Ectodermal cell (in vitro differentiated cells): ENCODE data around the gene NNT.
"Not testable (repeated sequence)": the region's sequence is repeated elsewhere in the genome, so short reads cannot be mapped to it uniquely, and the experiment has no call there.

Experiments used
- H3K27ac ChIP-seq: 2 replicates; pipeline ENCODE4 v1.7.0; 2013; ENCODE audit warnings: mild to moderate bottlenecking, low read depth, low read length; ENCODE audit not compliant: insufficient read depth, poor library complexity, severe bottlenecking
- H3K27me3 ChIP-seq: 2 replicates; pipeline ENCODE4 v1.7.0; 2013; ENCODE audit warnings: mild to moderate bottlenecking, low read length; ENCODE audit not compliant: insufficient read depth, control insufficient read depth, poor library complexity, severe bottlenecking
- H3K36me3 ChIP-seq: one replicate; pipeline ENCODE4 v1.7.0; 2013; ENCODE audit warnings: low read length; ENCODE audit not compliant: control insufficient read depth, insufficient read depth
- H3K4me1 ChIP-seq: one replicate; pipeline ENCODE4 v1.7.0; 2013; ENCODE audit warnings: low read length; ENCODE audit not compliant: control insufficient read depth, insufficient read depth
- H3K4me3 ChIP-seq: 2 replicates; pipeline ENCODE4 v1.7.0; 2013; ENCODE audit warnings: low read depth, low read length, control low read depth; ENCODE audit not compliant: insufficient read depth
- H3K9me3 ChIP-seq: 2 replicates; pipeline ENCODE4 v1.7.0; 2013; ENCODE audit warnings: mild to moderate bottlenecking, low read length, moderate library complexity; ENCODE audit not compliant: control insufficient read depth
- WGBS, 2 experiments: methylation state at CpG; one replicate each; pipeline ENCODE4 v1.1.7; 2013; ENCODE audit warnings: missing lambda C conversion rate in 2 of 2; 5-methylcytosine and 5-hydroxymethylcytosine counted together

The NNT gene

GRCh38 chr5:43564289-43564850, 38.6 kb upstream of the NNT start:
- Histone ChIP-seq H3K9me3 (no peaks in the 10 kb centered on the region), H3K4me3 (no peak overlapping the region)

GRCh38 chr5:43565043-43565442, 37.9 kb upstream of the NNT start:
- no peak overlapping the region for H3K4me3 ChIP-seq
- H3K36me3 ChIP-seq: no peaks in the 10 kb centered on the region
- H3K27ac ChIP-seq: no peak overlapping the region
- 91 to 96% methylated on average over 5 of the region's 5 CpGs for WGBS, 2 experiments
- H3K4me1 ChIP-seq: no peaks in the 10 kb centered on the region
- H3K9me3 ChIP-seq: no peaks in the 10 kb centered on the region
- no peaks in the 10 kb centered on the region for H3K27me3 ChIP-seq

More at GRCh38 chr5:43564289-43564850, 38.6 kb upstream of the NNT start:
- no peaks in the 10 kb centered on the region for H3K4me1 ChIP-seq
- H3K36me3 ChIP-seq: no peaks in the 10 kb centered on the region
- H3K27me3 ChIP-seq: no peaks in the 10 kb centered on the region
- H3K27ac ChIP-seq: no peak overlapping the region
- WGBS, 2 experiments: 72 to 75% methylated on average over 4 to 5 of the region's 5 CpGs

GRCh38 chr5:43567967-43568366, 35.0 kb upstream of the NNT start:
- no peaks in the 10 kb centered on the region for H3K9me3 ChIP-seq
- 90 to 91% methylated on average over 3 of the region's 3 CpGs for WGBS, 2 experiments
- H3K27ac ChIP-seq: no peak overlapping the region
- H3K4me3 ChIP-seq: no peak overlapping the region
- H3K4me1 ChIP-seq: no peaks in the 10 kb centered on the region
- H3K36me3 ChIP-seq: no peaks in the 10 kb centered on the region
- no peaks in the 10 kb centered on the region for H3K27me3 ChIP-seq

GRCh38 chr5:43569236-43569746, 33.7 kb upstream of the NNT start:
- Histone ChIP-seq H3K4me3 (no peak overlapping the region), H3K9me3 (no peaks in the 10 kb centered on the region), H3K4me1 (no peaks in the 10 kb centered on the region), H3K36me3 (no peaks in the 10 kb centered on the region), H3K27ac (no peak overlapping the region), H3K27me3 (no peaks in the 10 kb centered on the region)
- 85 to 97% methylated on average over 3 to 4 of the region's 4 CpGs for WGBS, 2 experiments

GRCh38 chr5:43570450-43571158, 32.4 kb upstream of the NNT start:
- Histone ChIP-seq H3K4me3 (no peak overlapping the region), H3K9me3 (no peaks in the 10 kb centered on the region), H3K4me1 (no peaks in the 10 kb centered on the region), H3K27ac (no peak overlapping the region), H3K36me3 (no peaks in the 10 kb centered on the region), H3K27me3 (no peaks in the 10 kb centered on the region)
- 93 to 97% methylated on average over 7 to 8 of the region's 8 CpGs for WGBS, 2 experiments

- Histone ChIP-seq H3K4me3 (no peak overlapping the region), H3K27me3 (no peaks in the 10 kb centered on the region), H3K36me3 (no peaks in the 10 kb centered on the region), H3K9me3 (no peaks in the 10 kb centered on the region), H3K4me1 (no peaks in the 10 kb centered on the region), H3K27ac (no peak overlapping the region)
- WGBS, 2 experiments: 95% methylated on average over 5 of the region's 5 CpGs
Observed at GRCh38 chr5:43571237-43571636, 31.7 kb upstream of the NNT start.

GRCh38 chr5:43572357-43572756, 30.6 kb upstream of the NNT start:
- Histone ChIP-seq H3K4me3 (no peak overlapping the region), H3K9me3 (no peaks in the 10 kb centered on the region), H3K4me1 (no peaks in the 10 kb centered on the region), H3K36me3 (no peaks in the 10 kb centered on the region), H3K27me3 (no peaks in the 10 kb centered on the region), H3K27ac (no peak overlapping the region)
- 88 to 92% methylated on average over 1 of the region's 2 CpGs for WGBS, 2 experiments

- Histone ChIP-seq H3K27me3 (no peaks in the 10 kb centered on the region), H3K9me3 (no peaks in the 10 kb centered on the region), H3K36me3 (no peaks in the 10 kb centered on the region), H3K4me1 (no peaks in the 10 kb centered on the region), H3K27ac (no peak overlapping the region), H3K4me3 (no peak overlapping the region)
- 100% methylated on average over 1 of the region's 1 CpG; no CpG with 5 or more reads in 1 of the 2 experiments for WGBS, 2 experiments
Observed at GRCh38 chr5:43573058-43573457, 29.9 kb upstream of the NNT start.

- not testable (repeated sequence) for H3K4me3 ChIP-seq, H3K9me3 ChIP-seq, H3K27me3 ChIP-seq, H3K36me3 ChIP-seq, H3K27ac ChIP-seq, H3K4me1 ChIP-seq
- WGBS, 2 experiments: 85 to 87% methylated on average over 9 to 10 of the region's 10 CpGs
Observed at GRCh38 chr5:43580402-43581210, 22.4 kb upstream of the NNT start.

GRCh38 chr5:43581398-43581797, 21.6 kb upstream of the NNT start:
- H3K4me1 ChIP-seq: no peaks in the 10 kb centered on the region
- H3K9me3 ChIP-seq: peaks cover 2% of the 10 kb centered on the region
- no peak overlapping the region for H3K4me3 ChIP-seq
- H3K36me3 ChIP-seq: no peaks in the 10 kb centered on the region
- no peaks in the 10 kb centered on the region for H3K27me3 ChIP-seq
- H3K27ac ChIP-seq: no peak overlapping the region
- 86 to 93% methylated on average over 1 of the region's 1 CpG for WGBS, 2 experiments
